Peyer's patch (tissue), 4 donors: ENCODE measurements around the gene ITGB5.

Experiments used
- POLR2A ChIP-seq, 2 donors: fragments of 450-650 bp; IDR thresholded peaks; one replicate each; pipeline ENCODE4 v1.5.1; 2017; ENCODE audit warnings: antibody characterized with exemption in 2 of 2, mild to moderate bottlenecking in 2 of 2, moderate library complexity in 2 of 2
- TF ChIP-seq, protein P1 (sequence below), 6 experiments: fragments of 450-650 bp in 4 of 6; fragments of 200-600 bp in 2 of 6; sonication (generic) in 1 of 6; IDR thresholded peaks; one replicate each; pipeline ENCODE4 v1.5.1; 2017 to 2019; ENCODE audit warnings: antibody characterized with exemption in 6 of 6, mild to moderate bottlenecking in 3 of 6, moderate library complexity in 1 of 6

DNA sequence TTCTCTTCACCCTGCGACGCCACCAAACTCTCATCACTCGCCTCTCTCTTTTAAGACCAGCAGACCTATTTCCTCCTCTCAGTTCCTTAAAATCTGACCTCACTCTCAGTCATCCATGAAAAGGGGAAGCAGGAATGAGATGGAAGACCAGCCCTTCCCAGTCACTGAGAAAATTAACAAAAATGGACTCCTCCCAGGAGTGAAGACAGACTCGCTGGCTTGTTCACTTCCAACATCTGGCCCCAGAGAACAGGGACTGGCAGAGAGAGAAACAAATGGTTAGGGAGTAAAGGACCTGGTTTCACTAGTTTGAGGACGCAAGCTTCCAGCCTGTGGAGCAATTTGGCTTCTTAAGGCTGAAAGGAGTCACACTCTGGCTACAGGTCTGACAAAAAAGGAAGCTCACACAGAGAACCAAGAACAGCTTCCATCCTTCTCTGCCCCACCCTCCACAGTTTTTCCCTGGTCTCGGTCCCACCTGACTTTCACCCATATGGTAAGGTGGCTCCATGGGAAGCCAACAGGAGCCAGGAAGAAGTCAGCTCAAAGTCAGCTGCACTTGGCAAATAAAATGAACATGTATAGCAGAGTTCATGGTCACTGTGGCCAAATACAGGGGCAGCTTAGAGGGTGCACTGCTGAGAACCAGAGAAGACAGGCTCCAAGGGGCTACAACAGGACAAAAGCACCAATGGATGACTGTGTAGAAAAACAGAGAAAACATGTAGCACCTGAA lies 57.2 kb downstream of the ITGB5 start:
- TF ChIP-seq, protein P1, sequence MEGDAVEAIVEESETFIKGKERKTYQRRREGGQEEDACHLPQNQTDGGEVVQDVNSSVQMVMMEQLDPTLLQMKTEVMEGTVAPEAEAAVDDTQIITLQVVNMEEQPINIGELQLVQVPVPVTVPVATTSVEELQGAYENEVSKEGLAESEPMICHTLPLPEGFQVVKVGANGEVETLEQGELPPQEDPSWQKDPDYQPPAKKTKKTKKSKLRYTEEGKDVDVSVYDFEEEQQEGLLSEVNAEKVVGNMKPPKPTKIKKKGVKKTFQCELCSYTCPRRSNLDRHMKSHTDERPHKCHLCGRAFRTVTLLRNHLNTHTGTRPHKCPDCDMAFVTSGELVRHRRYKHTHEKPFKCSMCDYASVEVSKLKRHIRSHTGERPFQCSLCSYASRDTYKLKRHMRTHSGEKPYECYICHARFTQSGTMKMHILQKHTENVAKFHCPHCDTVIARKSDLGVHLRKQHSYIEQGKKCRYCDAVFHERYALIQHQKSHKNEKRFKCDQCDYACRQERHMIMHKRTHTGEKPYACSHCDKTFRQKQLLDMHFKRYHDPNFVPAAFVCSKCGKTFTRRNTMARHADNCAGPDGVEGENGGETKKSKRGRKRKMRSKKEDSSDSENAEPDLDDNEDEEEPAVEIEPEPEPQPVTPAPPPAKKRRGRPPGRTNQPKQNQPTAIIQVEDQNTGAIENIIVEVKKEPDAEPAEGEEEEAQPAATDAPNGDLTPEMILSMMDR (IDR thresholded peaks at IDR 0.05) = no peak
- TF ChIP-seq POLR2A (IDR thresholded peaks at IDR 0.05) = no peak
